ENCODE measurements around the gene SURF2.

Gene SURF2

GRCh38 chr9:133403766-133404453 is 47.6 kb downstream of the SURF2 start:
- Mint-ChIP-seq H3K36me3 (ENCODE audit: low read depth) (peaks cover 32% of the 10 kb centered on the region), H3K27ac (no peak overlapping the region), H3K4me1 (peaks cover 7% of the 10 kb centered on the region), H3K4me3 (no peak overlapping the region), H3K9me3 (no peaks in the 10 kb centered on the region), H3K27me3 (no peaks in the 10 kb centered on the region)
- ATAC-seq (peak; percentile 18), DNase-seq (peak; percentile 62)

GRCh38 chr9:133404454-133405002 is 48.2 kb downstream of the SURF2 start:
- peaks cover 7% of the 10 kb centered on the region for H3K4me1 Mint-ChIP-seq
- no peak overlapping the region for H3K4me3 Mint-ChIP-seq
- H3K27me3 Mint-ChIP-seq: no peaks in the 10 kb centered on the region
- peaks cover 34% of the 10 kb centered on the region for H3K36me3 Mint-ChIP-seq (ENCODE audit: low read depth)
- ATAC-seq (no peak), DNase-seq (no peak)
- no peaks in the 10 kb centered on the region for H3K9me3 Mint-ChIP-seq
- no peak overlapping the region for H3K27ac Mint-ChIP-seq

- Mint-ChIP-seq H3K4me3 (no peak overlapping the region), H3K27ac (no peak overlapping the region), H3K4me1 (peaks cover 8% of the 10 kb centered on the region), H3K27me3 (no peaks in the 10 kb centered on the region), H3K36me3 (ENCODE audit: low read depth) (peaks cover 45% of the 10 kb centered on the region), H3K9me3 (no peaks in the 10 kb centered on the region)
- DNase-seq (no peak), ATAC-seq (no peak)
These were observed 49.4 kb downstream of the SURF2 start for GRCh38 chr9:133405508-133406438.

- peaks cover 8% of the 10 kb centered on the region for H3K4me1 Mint-ChIP-seq
- H3K36me3 Mint-ChIP-seq (ENCODE audit: low read depth): peaks cover 48% of the 10 kb centered on the region
- peak overlapping the region; percentile 80 for H3K27ac Mint-ChIP-seq
- H3K27me3 Mint-ChIP-seq: no peaks in the 10 kb centered on the region
- ATAC-seq (peak; percentile 94), DNase-seq (peak; percentile 85)
- no peaks in the 10 kb centered on the region for H3K9me3 Mint-ChIP-seq
- H3K4me3 Mint-ChIP-seq: no peak overlapping the region
These were observed 50.3 kb downstream of the SURF2 start for GRCh38 chr9:133406480-133407307.

- Mint-ChIP-seq H3K4me3 (no peak overlapping the region), H3K9me3 (no peaks in the 10 kb centered on the region), H3K4me1 (peaks cover 8% of the 10 kb centered on the region), H3K36me3 (ENCODE audit: low read depth) (peaks cover 54% of the 10 kb centered on the region), H3K27ac (no peak overlapping the region), H3K27me3 (no peaks in the 10 kb centered on the region)
- DNase-seq: no peak
- no peak for ATAC-seq
These were observed 51.7 kb downstream of the SURF2 start for GRCh38 chr9:133408042-133408441.

Data from activated naive CD8-positive, alpha-beta T cell treated with anti-CD3 and anti-CD28 coated beads, Interleukin-2, amount 50 U/mL, for 24 hours (primary cell).